Activated gamma-delta T cell (primary cell): ENCODE results near the gene AFAP1L1.
"Not testable (repeated sequence)": the region's sequence is repeated elsewhere in the genome, so short reads cannot be mapped to it uniquely, and the experiment has no call there.

Experiments
- DNase-seq: peaks from one replicate; lab custom pipeline; 2025; lab: John Stamatoyannopoulos, UW

Gene AFAP1L1

GRCh38 chr5:149261246-149261645 is 10.4 kb upstream of the AFAP1L1 start:
- no peak for DNase-seq

- DNase-seq = no peak
These were observed 9.3 kb upstream of the AFAP1L1 start for GRCh38 chr5:149262315-149262714.

- DNase-seq = no peak
These were observed 7.1 kb upstream of the AFAP1L1 start for GRCh38 chr5:149264439-149265067.

GRCh38 chr5:149265068-149265465 is 6.6 kb upstream of the AFAP1L1 start:
- no peak for DNase-seq

- DNase-seq = no peak
These were observed 6.1 kb upstream of the AFAP1L1 start for GRCh38 chr5:149265597-149265996.

GRCh38 chr5:149267241-149267973 is 4.3 kb upstream of the AFAP1L1 start:
- DNase-seq = no peak

- no peak for DNase-seq
These were observed 2.6 kb upstream of the AFAP1L1 start for GRCh38 chr5:149268928-149269557.

GRCh38 chr5:149271195-149271715 is 404 bp upstream of the AFAP1L1 start:
- no peak for DNase-seq

- DNase-seq = not testable (repeated sequence)
These were observed 1.1 kb downstream of the AFAP1L1 start for GRCh38 chr5:149272781-149273180.

- DNase-seq = no peak
These were observed 1.6 kb downstream of the AFAP1L1 start for GRCh38 chr5:149273237-149273636.

GRCh38 chr5:149273950-149274349 is 2.3 kb downstream of the AFAP1L1 start:
- no peak for DNase-seq

- DNase-seq = no peak
These were observed 3.3 kb downstream of the AFAP1L1 start for GRCh38 chr5:149274939-149275338.

- DNase-seq = no peak
These were observed 6.1 kb downstream of the AFAP1L1 start for GRCh38 chr5:149277801-149278200.

- no peak for DNase-seq
These were observed 7.0 kb downstream of the AFAP1L1 start for GRCh38 chr5:149278451-149279210.

GRCh38 chr5:149279661-149280060 is 8.0 kb downstream of the AFAP1L1 start:
- DNase-seq = no peak

- no peak for DNase-seq
These were observed 8.5 kb downstream of the AFAP1L1 start for GRCh38 chr5:149280124-149280523.

- DNase-seq = no peak
These were observed 9.1 kb downstream of the AFAP1L1 start for GRCh38 chr5:149280802-149281201.

GRCh38 chr5:149282027-149282965 is 10.6 kb downstream of the AFAP1L1 start:
- no peak for DNase-seq

GRCh38 chr5:149282966-149283332 is 11.3 kb downstream of the AFAP1L1 start:
- DNase-seq = no peak

GRCh38 chr5:149283626-149284480 is 12.2 kb downstream of the AFAP1L1 start:
- no peak for DNase-seq
